ENCODE results near the gene SLC31A1. TPM values are rescaled to one million over a fixed set of nuclear protein-coding genes. Genes with fewer than 3 reads are reported as not detected.

The SLC31A1 gene
- total RNA-seq, 1 experiment from 2014 or later = 17.6 TPM

GRCh38 chr9:113310538-113310937, 89.2 kb downstream of the SLC31A1 start:
- Histone ChIP-seq H3K9me3 (ENCODE audit: control insufficient read depth, insufficient read depth, low read depth, low read length) (no peaks in the 10 kb centered on the region), H3K36me3 (ENCODE audit: control insufficient read depth, insufficient read depth, low read length) (no peaks in the 10 kb centered on the region), H3K4me3 (ENCODE audit: low read depth in 2 of 2, low read length in 2 of 2) (no peak overlapping the region), H3K27me3 (ENCODE audit: control insufficient read depth, insufficient read depth, low read length) (no peaks in the 10 kb centered on the region), H3K4me1 (ENCODE audit: control insufficient read depth, insufficient read depth, low read length) (no peaks in the 10 kb centered on the region), H3K27ac (ENCODE audit: low read length) (no peak overlapping the region)
- no TSS peak for BruUV-seq (replicated peaks)
- ATAC-seq (no peak), DNase-seq (ENCODE audit: low read depth, low spot score) (no peak)
- no peak for TF ChIP-seq TCF7L2 (IDR thresholded peaks at IDR 0.05; ENCODE audit: low read depth, low read length)
- no peak for TF ChIP-seq POLR2AphosphoS5 (IDR thresholded peaks at IDR 0.05; ENCODE audit: low read depth, low read length)
- TF ChIP-seq, protein P1, sequence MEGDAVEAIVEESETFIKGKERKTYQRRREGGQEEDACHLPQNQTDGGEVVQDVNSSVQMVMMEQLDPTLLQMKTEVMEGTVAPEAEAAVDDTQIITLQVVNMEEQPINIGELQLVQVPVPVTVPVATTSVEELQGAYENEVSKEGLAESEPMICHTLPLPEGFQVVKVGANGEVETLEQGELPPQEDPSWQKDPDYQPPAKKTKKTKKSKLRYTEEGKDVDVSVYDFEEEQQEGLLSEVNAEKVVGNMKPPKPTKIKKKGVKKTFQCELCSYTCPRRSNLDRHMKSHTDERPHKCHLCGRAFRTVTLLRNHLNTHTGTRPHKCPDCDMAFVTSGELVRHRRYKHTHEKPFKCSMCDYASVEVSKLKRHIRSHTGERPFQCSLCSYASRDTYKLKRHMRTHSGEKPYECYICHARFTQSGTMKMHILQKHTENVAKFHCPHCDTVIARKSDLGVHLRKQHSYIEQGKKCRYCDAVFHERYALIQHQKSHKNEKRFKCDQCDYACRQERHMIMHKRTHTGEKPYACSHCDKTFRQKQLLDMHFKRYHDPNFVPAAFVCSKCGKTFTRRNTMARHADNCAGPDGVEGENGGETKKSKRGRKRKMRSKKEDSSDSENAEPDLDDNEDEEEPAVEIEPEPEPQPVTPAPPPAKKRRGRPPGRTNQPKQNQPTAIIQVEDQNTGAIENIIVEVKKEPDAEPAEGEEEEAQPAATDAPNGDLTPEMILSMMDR (IDR thresholded peaks at IDR 0.05) = no peak
- no peak for TF ChIP-seq REST (IDR thresholded peaks at IDR 0.05; ENCODE audit: insufficient read depth in 1 of 2, low read depth in 2 of 2, low read length in 1 of 2)
- TF ChIP-seq SIN3A (IDR thresholded peaks at IDR 0.05; ENCODE audit: borderline replicate concordance, insufficient read depth, low read depth, low read length) = no peak
- POLR2A ChIA-PET = no interaction called here
- in situ Hi-C loops (cut with HindIII; ENCODE audit: low pct_unique_long_range_greater_than_20kb, low sequenced_read_pairs) = no loop called here
- CTCF ChIA-PET = no interaction called here
- intact Hi-C loops (cut with micrococcal nuclease; ENCODE audit: unreplicated experiment) = no loop called here

DNA sequence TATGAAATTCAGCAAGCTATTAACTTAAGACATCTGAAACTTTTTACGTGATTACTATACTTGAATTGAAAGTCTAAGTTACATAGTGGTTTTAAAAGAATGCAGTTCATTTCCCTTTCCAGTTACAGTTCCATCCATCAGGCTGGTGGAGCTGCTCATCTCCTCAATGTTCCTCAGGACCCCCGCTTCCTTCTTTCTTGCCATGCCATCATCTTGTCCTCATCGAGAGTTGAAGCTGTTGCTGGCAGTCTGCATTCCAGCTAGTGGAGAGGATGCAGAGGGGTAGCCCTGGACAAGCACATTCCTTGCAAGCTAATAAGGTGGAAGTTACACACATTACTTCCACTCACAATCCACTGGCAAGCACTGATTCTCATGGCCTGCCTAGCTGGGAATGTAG, 90.6 kb downstream of the SLC31A1 start:
- H3K36me3 ChIP-seq (ENCODE audit: control insufficient read depth, insufficient read depth, low read length) = no peaks in the 10 kb centered on the region
- H3K27me3 ChIP-seq (ENCODE audit: control insufficient read depth, insufficient read depth, low read length) = no peaks in the 10 kb centered on the region
- intact Hi-C loops (cut with micrococcal nuclease; ENCODE audit: unreplicated experiment) (no loop called here), in situ Hi-C loops (cut with HindIII; ENCODE audit: low pct_unique_long_range_greater_than_20kb, low sequenced_read_pairs) (no loop called here)
- TF ChIP-seq TCF7L2 (IDR thresholded peaks at IDR 0.05; ENCODE audit: low read depth, low read length) (no peak), SIN3A (IDR thresholded peaks at IDR 0.05; ENCODE audit: borderline replicate concordance, insufficient read depth, low read depth, low read length) (no peak)
- no peaks in the 10 kb centered on the region for H3K4me1 ChIP-seq (ENCODE audit: control insufficient read depth, insufficient read depth, low read length)
- DNase-seq (ENCODE audit: low read depth, low spot score) (no peak), ATAC-seq (no peak)
- BruUV-seq (replicated peaks) = no TSS peak
- ChIA-PET POLR2A (no interaction called here), CTCF (interaction anchor here (0.6 kb wide), 1 partner anchor 114 kb away, joined by 4 read pairs; no protein-coding TSS in a partner anchor)
- no peak overlapping the region for H3K27ac ChIP-seq (ENCODE audit: low read length)
- no peak overlapping the region for H3K4me3 ChIP-seq (ENCODE audit: low read depth in 2 of 2, low read length in 2 of 2)
- H3K9me3 ChIP-seq (ENCODE audit: control insufficient read depth, insufficient read depth, low read depth, low read length) = no peaks in the 10 kb centered on the region

DNA sequence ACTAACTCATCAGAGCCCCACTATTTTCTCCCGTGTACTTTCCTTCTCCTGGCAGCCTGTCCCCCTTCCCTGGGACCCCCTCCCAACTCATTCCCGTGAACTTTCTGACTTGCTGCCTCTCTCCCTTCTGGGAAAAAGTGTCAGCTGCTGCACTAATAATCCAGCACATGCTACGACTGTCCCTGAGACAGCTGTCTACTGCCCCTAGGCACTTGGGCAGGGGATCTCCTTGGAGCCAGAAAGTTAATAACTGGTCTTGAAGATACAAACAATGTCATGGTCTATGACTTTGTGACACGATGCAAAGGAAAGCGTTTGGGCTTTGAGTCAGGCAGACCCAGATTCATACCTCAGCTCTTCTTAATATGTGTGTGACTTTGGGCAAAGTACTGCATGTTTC, 91.9 kb downstream of the SLC31A1 start:
- DNase-seq (ENCODE audit: low read depth, low spot score) = no peak
- ChIA-PET CTCF (no interaction called here), POLR2A (no interaction called here)
- ATAC-seq = no peak
- in situ Hi-C loops (cut with HindIII; ENCODE audit: low pct_unique_long_range_greater_than_20kb, low sequenced_read_pairs) (no loop called here), intact Hi-C loops (cut with micrococcal nuclease; ENCODE audit: unreplicated experiment) (no loop called here)
- BruUV-seq (replicated peaks) = no TSS peak
- H3K27ac ChIP-seq (ENCODE audit: low read length) = no peak overlapping the region
- no peaks in the 10 kb centered on the region for H3K9me3 ChIP-seq (ENCODE audit: control insufficient read depth, insufficient read depth, low read depth, low read length)
- no peaks in the 10 kb centered on the region for H3K36me3 ChIP-seq (ENCODE audit: control insufficient read depth, insufficient read depth, low read length)
- H3K4me3 ChIP-seq (ENCODE audit: low read depth in 2 of 2, low read length in 2 of 2) = no peak overlapping the region
- TF ChIP-seq POLR2AphosphoS5 (IDR thresholded peaks at IDR 0.05; ENCODE audit: low read depth, low read length) (no peak), SIN3A (IDR thresholded peaks at IDR 0.05; ENCODE audit: borderline replicate concordance, insufficient read depth, low read depth, low read length) (no peak), REST (IDR thresholded peaks at IDR 0.05; ENCODE audit: insufficient read depth in 1 of 2, low read depth in 2 of 2, low read length in 1 of 2) (no peak), TCF7L2 (IDR thresholded peaks at IDR 0.05; ENCODE audit: low read depth, low read length) (no peak)
- TF ChIP-seq, protein P1 (IDR thresholded peaks at IDR 0.05) = no peak
- H3K4me1 ChIP-seq (ENCODE audit: control insufficient read depth, insufficient read depth, low read length) = no peaks in the 10 kb centered on the region
- no peaks in the 10 kb centered on the region for H3K27me3 ChIP-seq (ENCODE audit: control insufficient read depth, insufficient read depth, low read length)

All from Panc1 (cell line).